ENCODE data around the gene UCP1. TPM values are rescaled to one million over a fixed set of nuclear protein-coding genes. Genes with fewer than 3 reads are reported as not detected.

Gene UCP1
- total and polyA plus RNA-seq, 4 donors = not detected

GRCh38 chr4:140609548-140610425 is 41.0 kb upstream of the UCP1 start:
- Histone ChIP-seq H3K36me3 (ENCODE audit: control insufficient read depth in 4 of 4, insufficient read depth in 3 of 4, low read depth in 1 of 4, low read length in 3 of 4) (no peaks in the 10 kb centered on the region), H3K4me1 (ENCODE audit: control insufficient read depth in 4 of 4, insufficient read depth in 4 of 4, low read length in 3 of 4) (peaks cover 0 to 2% (median 0%) of the 10 kb centered on the region in 4 donors), H3K9ac (ENCODE audit: low read depth in 1 of 2, low read length in 2 of 2) (peak overlapping the region in 1 of 2 donors; percentile 38), H3K27ac (ENCODE audit: low read depth in 1 of 2, low read length in 2 of 2) (no peak overlapping the region), H3K9me3 (ENCODE audit: control insufficient read depth in 4 of 4, low read length in 3 of 4) (no peaks in the 10 kb centered on the region), H3K27me3 (ENCODE audit: control insufficient read depth in 4 of 4, insufficient read depth in 4 of 4, low read length in 3 of 4) (peaks cover 0 to 3% (median 0%) of the 10 kb centered on the region in 4 donors), H3K4me3 (ENCODE audit: low read depth in 1 of 3, low read length in 3 of 3) (no peak overlapping the region)
- DNase-seq (ENCODE audit: low spot score) = no peak
- TF ChIP-seq EGR1 (IDR thresholded peaks at IDR 0.05; ENCODE audit: low read depth in 2 of 2) (no peak), TAF1 (conservative IDR thresholded peaks at IDR 0.05) (no peak), RAD21 (IDR thresholded peaks at IDR 0.05) (peak; percentile 82 to 85), CTCF (IDR thresholded peaks at IDR 0.05; ENCODE audit: low read depth, low read length, missing input control) (peak; percentile 53), ZBTB33 (IDR thresholded peaks at IDR 0.05) (no peak)
- TF ChIP-seq, protein P1, sequence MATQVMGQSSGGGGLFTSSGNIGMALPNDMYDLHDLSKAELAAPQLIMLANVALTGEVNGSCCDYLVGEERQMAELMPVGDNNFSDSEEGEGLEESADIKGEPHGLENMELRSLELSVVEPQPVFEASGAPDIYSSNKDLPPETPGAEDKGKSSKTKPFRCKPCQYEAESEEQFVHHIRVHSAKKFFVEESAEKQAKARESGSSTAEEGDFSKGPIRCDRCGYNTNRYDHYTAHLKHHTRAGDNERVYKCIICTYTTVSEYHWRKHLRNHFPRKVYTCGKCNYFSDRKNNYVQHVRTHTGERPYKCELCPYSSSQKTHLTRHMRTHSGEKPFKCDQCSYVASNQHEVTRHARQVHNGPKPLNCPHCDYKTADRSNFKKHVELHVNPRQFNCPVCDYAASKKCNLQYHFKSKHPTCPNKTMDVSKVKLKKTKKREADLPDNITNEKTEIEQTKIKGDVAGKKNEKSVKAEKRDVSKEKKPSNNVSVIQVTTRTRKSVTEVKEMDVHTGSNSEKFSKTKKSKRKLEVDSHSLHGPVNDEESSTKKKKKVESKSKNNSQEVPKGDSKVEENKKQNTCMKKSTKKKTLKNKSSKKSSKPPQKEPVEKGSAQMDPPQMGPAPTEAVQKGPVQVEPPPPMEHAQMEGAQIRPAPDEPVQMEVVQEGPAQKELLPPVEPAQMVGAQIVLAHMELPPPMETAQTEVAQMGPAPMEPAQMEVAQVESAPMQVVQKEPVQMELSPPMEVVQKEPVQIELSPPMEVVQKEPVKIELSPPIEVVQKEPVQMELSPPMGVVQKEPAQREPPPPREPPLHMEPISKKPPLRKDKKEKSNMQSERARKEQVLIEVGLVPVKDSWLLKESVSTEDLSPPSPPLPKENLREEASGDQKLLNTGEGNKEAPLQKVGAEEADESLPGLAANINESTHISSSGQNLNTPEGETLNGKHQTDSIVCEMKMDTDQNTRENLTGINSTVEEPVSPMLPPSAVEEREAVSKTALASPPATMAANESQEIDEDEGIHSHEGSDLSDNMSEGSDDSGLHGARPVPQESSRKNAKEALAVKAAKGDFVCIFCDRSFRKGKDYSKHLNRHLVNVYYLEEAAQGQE (IDR thresholded peaks at IDR 0.05) = no peak
- WGBS = 36% methylated on average over 6 of the region's 6 CpGs

DNA sequence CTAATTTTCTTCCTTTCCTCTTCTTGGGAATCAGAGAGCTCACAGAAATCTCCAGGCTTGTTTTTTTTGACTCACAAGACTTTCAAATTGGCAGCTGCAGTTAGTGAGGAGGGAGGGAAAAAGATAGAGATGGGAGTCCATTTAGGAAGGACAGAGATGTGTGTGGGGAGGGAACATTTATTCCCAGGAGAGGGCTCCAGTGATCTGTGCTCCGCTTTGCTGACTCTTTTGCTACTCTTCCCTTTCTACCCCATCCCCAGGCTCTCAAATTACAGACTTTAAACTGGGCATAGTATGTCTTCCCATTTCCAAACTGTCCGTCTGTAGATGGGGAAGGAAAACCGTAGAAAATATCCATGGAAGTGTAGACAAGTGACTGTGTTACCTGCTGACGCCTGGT is 39.1 kb upstream of the UCP1 start:
- no peak for TF ChIP-seq RAD21 (IDR thresholded peaks at IDR 0.05)
- Histone ChIP-seq H3K27me3 (ENCODE audit: control insufficient read depth in 4 of 4, insufficient read depth in 4 of 4, low read length in 3 of 4) (peaks cover 0 to 3% (median 0%) of the 10 kb centered on the region in 4 donors), H3K27ac (ENCODE audit: low read depth in 1 of 2, low read length in 2 of 2) (no peak overlapping the region), H3K9ac (ENCODE audit: low read depth in 1 of 2, low read length in 2 of 2) (no peak overlapping the region), H3K36me3 (ENCODE audit: control insufficient read depth in 4 of 4, insufficient read depth in 3 of 4, low read depth in 1 of 4, low read length in 3 of 4) (no peaks in the 10 kb centered on the region), H3K4me1 (ENCODE audit: control insufficient read depth in 4 of 4, insufficient read depth in 4 of 4, low read length in 3 of 4) (peaks cover 0 to 2% (median 0%) of the 10 kb centered on the region in 4 donors), H3K4me3 (ENCODE audit: low read depth in 1 of 3, low read length in 3 of 3) (no peak overlapping the region), H3K9me3 (ENCODE audit: control insufficient read depth in 4 of 4, low read length in 3 of 4) (no peaks in the 10 kb centered on the region)
- no peak for DNase-seq (ENCODE audit: low spot score)
- WGBS = 93% methylated on average over 4 of the region's 4 CpGs

DNA sequence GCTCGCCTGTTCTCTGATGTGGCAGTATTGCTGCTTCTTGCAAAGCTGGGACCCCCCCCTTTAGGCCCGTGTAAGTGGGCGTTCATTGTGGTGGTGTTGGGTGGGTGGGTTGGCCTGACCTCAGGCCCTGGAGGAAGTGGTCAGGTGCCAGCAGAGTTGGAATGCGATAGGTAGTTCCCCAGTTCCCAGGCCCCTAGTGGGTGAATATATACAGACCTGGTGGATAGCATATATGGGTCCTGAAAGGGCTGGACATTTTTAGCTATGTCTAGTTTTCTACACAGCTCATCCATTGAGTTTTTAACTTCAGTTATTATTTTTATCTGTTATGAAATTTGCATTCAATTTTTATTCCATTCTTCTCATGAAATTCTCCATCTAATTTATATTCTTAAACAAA is 35.8 kb upstream of the UCP1 start:
- WGBS = 88% methylated on average over 4 of the region's 4 CpGs

More for the DNA sequence above, 35.8 kb upstream of the UCP1 start:
- TF ChIP-seq TAF1 (conservative IDR thresholded peaks at IDR 0.05) (no peak), JUND (IDR thresholded peaks at IDR 0.05) (no peak), RAD21 (IDR thresholded peaks at IDR 0.05) (no peak), NR2F2 (IDR thresholded peaks at IDR 0.05) (no peak), FOXA1 (IDR thresholded peaks at IDR 0.05) (no peak)
- peaks cover 0 to 3% (median 0%) of the 10 kb centered on the region in 4 donors for H3K27me3 ChIP-seq (ENCODE audit: control insufficient read depth in 4 of 4, insufficient read depth in 4 of 4, low read length in 3 of 4)
- no peak overlapping the region for H3K4me3 ChIP-seq (ENCODE audit: low read depth in 1 of 3, low read length in 3 of 3)
- no peak overlapping the region for H3K27ac ChIP-seq (ENCODE audit: low read depth in 1 of 2, low read length in 2 of 2)
- H3K9ac ChIP-seq (ENCODE audit: low read depth in 1 of 2, low read length in 2 of 2) = no peak overlapping the region
- H3K9me3 ChIP-seq (ENCODE audit: control insufficient read depth in 4 of 4, low read length in 3 of 4) = no peaks in the 10 kb centered on the region
- no peaks in the 10 kb centered on the region for H3K4me1 ChIP-seq (ENCODE audit: control insufficient read depth in 4 of 4, insufficient read depth in 4 of 4, low read length in 3 of 4)
- no peak for DNase-seq (ENCODE audit: low spot score)
- H3K36me3 ChIP-seq (ENCODE audit: control insufficient read depth in 4 of 4, insufficient read depth in 3 of 4, low read depth in 1 of 4, low read length in 3 of 4) = no peaks in the 10 kb centered on the region

Measured in liver (tissue), 9 donors.